Epithelial cell of esophagus (primary cell): ENCODE data around the gene LYAR.
"Not testable (repeated sequence)": the region's sequence is repeated elsewhere in the genome, so short reads cannot be mapped to it uniquely, and the experiment has no call there.

ENCODE experiments used
- DNase-seq: peaks from one replicate; pipeline ENCODE4 v3.0.0; 2010; ENCODE audit warnings: low read depth
- H3K4me3 ChIP-seq: 2 replicates; pipeline ENCODE4 v1.5.1; 2011; ENCODE audit warnings: mild to moderate bottlenecking, low read length, control low read depth
- CTCF ChIP-seq: IDR thresholded peaks from 2 replicates; pipeline ENCODE4 v1.5.1; 2011; ENCODE audit warnings: low read depth, mild to moderate bottlenecking, low read length, control low read depth, inconsistent platforms; ENCODE audit not compliant: insufficient read depth; ENCODE audit errors: missing control alignments

The LYAR gene

GRCh38 chr4:4249866-4250265 is 40.1 kb downstream of the LYAR start:
- no peak for TF ChIP-seq CTCF
- H3K4me3 ChIP-seq, result no peak overlapping the region
- DNase-seq, result no peak

GRCh38 chr4:4249342-4249741 is 40.6 kb downstream of the LYAR start:
- H3K4me3 ChIP-seq, result not testable (repeated sequence)

GRCh38 chr4:4248885-4249203 is 41.1 kb downstream of the LYAR start:
- TF ChIP-seq CTCF, result no peak
- H3K4me3 ChIP-seq, result peak overlapping the region; percentile 90
- DNase-seq, result no peak

More at GRCh38 chr4:4249342-4249741, 40.6 kb downstream of the LYAR start:
- DNase-seq, result not testable (repeated sequence)

- peak; percentile 19 for TF ChIP-seq CTCF
- DNase-seq, result peak; percentile 94
- H3K4me3 ChIP-seq, result peak within 1 kb of the TSS; percentile 90
Measured at GRCh38 chr4:4248029-4248884, 41.7 kb downstream of the LYAR start, which contains the start of gene TMEM128. TSS of gene TMEM128 (minus strand) at chr4:4248223. CDS start at chr4:4248202, 21 bp downstream.

- peak overlapping the region; percentile 90 for H3K4me3 ChIP-seq
- no peak for DNase-seq
- no peak for TF ChIP-seq CTCF
Measured at GRCh38 chr4:4247696-4248028, 42.3 kb downstream of the LYAR start.

GRCh38 chr4:4245172-4245571 is 44.8 kb downstream of the LYAR start:
- no peak for TF ChIP-seq CTCF
- DNase-seq, result no peak
- no peak overlapping the region for H3K4me3 ChIP-seq

- not testable (repeated sequence) for H3K4me3 ChIP-seq, DNase-seq
Measured at GRCh38 chr4:4239551-4239950, 50.4 kb downstream of the LYAR start.

- no peak for TF ChIP-seq CTCF
- no peak for DNase-seq
- H3K4me3 ChIP-seq, result no peak overlapping the region
Measured at GRCh38 chr4:4233610-4234009, 56.3 kb downstream of the LYAR start.
